ENCODE results near the gene RAD51C.
"Not testable (repeated sequence)": the region's sequence is repeated elsewhere in the genome, so short reads cannot be mapped to it uniquely, and the experiment has no call there.

RAD51C gene

DNA sequence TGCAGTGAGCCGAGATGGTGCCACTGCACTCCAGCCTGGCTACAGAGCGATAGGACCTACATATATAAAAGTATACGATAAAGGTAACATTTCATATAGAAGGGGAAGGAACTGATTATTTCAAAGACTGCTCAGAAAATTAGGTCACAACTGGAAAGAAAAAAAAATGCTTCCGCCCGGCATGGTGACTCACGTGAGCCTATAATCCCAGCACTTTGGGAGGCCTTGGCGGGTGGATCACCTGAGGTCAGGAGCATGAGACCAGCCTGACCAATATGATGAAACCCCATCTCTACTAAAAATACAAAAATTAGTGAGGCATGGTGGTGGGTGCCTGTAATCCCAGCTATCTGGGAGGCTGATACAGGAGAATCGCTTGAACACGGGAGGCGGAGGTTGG, 8.4 kb upstream of the RAD51C start:
- no peak for DNase-seq (ENCODE audit: low read depth in 2 of 2, low spot score in 1 of 2)

DNA sequence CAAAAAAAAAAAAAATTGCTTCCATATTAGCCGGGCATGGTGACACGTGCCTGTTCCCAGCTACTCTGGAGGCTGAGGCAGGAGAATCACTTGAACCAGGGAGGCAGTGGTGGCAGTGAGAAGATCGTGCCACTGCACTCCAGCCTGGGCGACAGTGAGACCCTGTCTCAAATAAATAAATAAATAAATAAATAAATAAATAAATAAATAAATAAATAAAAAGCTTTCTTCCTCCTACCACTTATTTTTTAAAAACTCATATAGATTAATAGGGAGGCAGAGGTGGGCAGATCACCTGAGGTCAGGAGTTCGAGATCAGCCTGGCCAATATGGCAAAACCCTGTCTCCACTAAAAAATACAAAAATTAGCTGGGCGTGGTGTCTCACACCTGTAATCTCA, 7.9 kb upstream of the RAD51C start:
- DNase-seq (ENCODE audit: low read depth in 2 of 2, low spot score in 1 of 2) = not testable (repeated sequence)

DNA sequence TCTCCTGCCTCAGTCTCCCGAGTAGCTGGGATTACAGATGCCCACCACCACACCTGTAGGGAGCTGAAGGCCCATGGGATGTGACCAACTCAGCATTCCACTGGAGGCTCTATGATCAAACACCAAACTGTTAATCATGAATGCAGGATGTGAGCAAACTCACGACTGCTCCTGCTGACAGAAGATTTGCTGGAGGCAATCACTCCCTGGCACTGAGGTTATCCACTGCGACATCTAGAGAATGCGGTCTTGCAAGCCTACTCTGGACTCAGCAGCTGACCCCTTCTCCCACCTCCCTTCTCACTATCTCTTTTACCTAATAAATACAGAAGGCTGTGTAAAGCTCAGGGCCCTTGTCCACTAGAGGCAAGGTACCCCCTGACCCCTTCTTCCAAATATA, 5.4 kb upstream of the RAD51C start:
- no peak for DNase-seq (ENCODE audit: low read depth in 2 of 2, low spot score in 1 of 2)

DNA sequence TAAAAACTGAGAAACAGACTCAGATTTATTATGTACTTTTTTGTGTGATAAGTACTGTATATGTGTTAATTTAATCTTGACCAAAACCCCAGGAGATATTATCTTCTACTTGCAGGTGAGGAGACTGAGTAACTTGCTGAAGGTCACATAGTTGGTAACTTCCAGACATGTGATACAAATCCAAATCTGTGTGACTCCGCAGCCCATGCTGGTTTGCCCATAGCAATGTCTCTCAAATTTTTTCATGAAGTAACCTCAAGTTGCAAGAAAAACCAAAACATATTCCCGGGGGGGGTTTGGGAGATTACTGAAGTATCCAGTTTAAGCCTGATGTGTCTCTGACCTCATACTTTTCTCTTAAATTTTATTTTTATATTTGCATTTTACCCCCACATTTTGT, 3.9 kb upstream of the RAD51C start:
- no peak for DNase-seq (ENCODE audit: low read depth in 2 of 2, low spot score in 1 of 2)

DNA sequence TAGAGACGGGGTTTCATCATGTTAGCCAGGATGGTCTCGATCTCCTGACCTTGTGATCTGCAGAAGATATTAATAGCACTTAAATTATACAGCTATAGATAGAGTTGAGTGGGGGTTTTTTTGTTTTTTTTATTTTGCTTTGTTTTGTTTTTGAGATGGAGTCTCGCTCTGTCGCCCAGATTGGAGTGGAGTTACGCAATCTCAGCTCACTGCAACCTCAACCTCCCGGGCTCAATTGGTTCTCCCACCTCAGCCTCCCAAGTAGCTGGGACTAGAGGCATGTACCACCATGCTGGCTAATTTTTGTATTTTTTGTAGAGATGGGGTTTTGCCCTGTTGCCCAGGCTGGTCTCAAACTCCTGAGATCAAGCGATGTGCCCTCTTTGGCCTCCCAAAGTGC, 2.4 kb upstream of the RAD51C start:
- DNase-seq (ENCODE audit: low read depth in 2 of 2, low spot score in 1 of 2) = not testable (repeated sequence)

DNA sequence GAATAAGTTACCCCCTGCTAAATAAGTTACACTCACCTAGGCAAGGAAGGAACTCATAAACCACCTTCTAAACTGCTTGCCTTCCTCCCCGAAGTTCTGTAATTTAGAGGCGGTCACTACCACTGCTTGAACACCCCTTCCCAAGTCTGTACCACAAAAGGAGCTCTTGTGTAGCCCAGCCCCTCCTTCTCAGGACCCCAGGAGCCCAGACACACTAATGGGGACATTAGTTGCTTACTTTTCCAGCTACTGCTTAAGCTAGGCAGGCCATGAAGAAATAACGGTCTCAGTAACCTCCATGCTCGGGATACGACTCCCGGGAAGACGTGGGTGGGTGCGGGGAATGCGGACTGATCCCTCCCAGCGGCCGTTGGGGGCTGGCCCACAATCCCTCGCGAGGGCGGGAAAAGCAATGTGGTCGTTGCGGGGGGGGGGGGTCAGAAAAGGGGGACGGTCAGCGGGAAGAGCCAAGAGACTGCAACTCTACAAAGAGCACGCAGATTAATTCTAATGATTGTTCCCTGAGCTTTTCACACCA, 632 bp upstream of the RAD51C start, which contains the start of gene TEX14:
Gene TEX14, minus strand, starts transcription at position 345 of the 538 bp plus-strand sequence. CDS start 40,044 bp downstream, outside the sequence.
- DNase-seq (ENCODE audit: low read depth in 2 of 2, low spot score in 1 of 2) = no peak

DNA sequence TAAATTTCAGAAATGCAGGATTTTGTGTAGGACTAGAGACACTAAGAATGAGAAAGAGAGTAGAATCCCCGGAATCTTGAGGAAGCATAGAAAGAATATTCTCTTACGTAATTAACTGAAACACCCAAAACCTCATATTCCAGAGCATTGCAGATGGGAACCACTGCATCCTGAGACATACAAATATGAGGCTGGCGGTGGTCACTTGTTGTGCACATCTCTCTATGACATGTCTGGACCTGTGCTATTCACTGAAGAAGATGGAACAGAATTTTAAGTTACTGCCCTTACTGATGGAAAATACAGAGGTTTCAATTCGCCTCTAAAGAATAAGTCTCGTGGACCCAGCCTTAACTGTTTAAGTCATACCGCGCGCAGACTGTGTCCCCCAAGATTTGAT, 806 bp downstream of the RAD51C start:
- DNase-seq (ENCODE audit: low read depth in 2 of 2, low spot score in 1 of 2) = no peak

DNA sequence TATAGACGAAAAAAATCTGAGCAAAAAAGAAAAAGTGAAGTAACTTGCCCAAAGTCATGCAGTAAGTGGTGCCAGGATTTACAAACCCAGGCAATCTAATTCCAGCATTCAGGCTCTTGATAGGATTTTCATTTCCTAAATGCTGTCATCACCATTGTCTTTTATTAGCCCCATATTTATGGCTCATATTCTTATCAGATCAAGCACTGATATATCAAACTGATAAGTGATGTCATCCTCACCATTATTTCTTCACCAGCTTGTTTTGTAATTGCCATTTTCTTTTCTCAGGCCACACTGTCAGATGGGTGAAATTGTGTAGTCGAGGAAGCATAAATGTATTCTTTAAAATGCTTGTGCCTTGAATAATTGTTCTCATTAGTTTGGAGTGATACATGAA, 1.3 kb downstream of the RAD51C start:
- no peak for DNase-seq (ENCODE audit: low read depth in 2 of 2, low spot score in 1 of 2)

DNA sequence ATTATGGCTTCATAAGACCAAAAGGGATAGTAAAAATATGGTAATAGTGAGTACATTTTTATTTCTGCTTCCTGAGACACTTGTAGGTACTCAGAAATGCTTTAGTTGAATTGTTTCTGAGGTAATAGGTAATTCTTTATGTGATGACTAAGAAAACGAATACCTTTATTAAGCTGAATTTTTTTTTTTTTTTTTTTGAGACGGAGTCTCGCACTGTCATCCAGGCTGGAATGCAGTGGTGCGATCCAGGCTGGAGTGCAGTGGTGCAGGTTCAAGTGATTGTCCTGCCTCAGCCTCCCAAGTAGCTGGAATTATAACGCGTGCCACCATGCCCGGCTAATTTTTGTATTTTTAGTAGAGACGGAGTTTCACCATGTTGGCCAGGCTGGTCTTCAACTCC, 1.9 kb downstream of the RAD51C start:
- no peak for DNase-seq (ENCODE audit: low read depth in 2 of 2, low spot score in 1 of 2)

DNA sequence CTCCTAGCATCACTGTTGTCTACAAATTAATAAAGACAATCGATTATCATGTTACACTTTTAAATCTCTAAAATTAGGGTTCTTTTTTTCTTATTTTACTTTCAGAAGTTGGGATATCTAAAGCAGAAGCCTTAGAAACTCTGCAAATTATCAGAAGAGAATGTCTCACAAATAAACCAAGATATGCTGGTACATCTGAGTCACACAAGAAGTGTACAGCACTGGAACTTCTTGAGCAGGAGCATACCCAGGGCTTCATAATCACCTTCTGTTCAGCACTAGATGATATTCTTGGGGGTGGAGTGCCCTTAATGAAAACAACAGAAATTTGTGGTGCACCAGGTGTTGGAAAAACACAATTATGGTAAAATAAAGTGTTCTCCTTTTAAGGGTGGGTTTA, 2.4 kb downstream of the RAD51C start:
- DNase-seq (ENCODE audit: low read depth in 2 of 2, low spot score in 1 of 2) = no peak

DNA sequence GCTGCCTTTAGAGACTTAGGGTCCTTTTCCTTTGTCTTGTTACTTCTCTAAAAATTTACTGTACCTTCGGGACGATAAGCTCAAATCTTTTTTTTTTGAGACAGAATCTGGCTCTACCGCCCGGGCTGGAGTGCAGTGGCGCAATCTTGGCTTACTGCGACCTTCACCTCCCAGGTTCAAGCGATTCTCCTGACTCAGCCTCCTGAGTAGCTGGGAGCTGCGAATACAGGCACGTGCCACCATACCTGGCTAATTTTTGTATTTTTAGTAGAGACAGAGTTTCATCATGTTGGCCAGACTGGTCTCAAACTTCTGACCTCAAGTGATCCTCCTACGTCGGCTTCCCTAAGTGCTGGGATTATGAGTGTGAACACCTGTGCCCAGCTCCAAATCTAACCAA, 7.4 kb downstream of the RAD51C start:
- DNase-seq (ENCODE audit: low read depth in 2 of 2, low spot score in 1 of 2) = no peak

DNA sequence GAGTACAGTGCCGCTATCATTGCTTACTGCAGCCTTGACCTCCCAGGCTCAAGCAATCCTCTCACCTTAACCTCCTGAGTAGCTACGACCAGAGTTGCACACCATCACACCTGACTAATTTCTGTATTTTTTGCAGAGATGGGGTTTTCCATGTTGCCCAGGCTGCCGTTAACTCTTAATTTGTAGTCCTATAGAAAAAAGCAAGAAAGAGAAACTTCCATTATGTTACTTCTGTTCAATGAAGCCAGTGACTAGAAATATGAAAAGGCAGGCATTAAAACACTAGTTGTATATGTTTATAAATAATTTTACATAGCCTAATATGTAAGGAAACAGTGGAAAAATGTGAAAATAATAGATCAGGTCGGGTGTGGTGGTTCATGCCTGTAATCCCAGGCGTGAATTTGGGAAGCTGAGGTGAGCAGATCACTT, 9.7 kb downstream of the RAD51C start:
- DNase-seq (ENCODE audit: low read depth in 2 of 2, low spot score in 1 of 2) = no peak

DNA sequence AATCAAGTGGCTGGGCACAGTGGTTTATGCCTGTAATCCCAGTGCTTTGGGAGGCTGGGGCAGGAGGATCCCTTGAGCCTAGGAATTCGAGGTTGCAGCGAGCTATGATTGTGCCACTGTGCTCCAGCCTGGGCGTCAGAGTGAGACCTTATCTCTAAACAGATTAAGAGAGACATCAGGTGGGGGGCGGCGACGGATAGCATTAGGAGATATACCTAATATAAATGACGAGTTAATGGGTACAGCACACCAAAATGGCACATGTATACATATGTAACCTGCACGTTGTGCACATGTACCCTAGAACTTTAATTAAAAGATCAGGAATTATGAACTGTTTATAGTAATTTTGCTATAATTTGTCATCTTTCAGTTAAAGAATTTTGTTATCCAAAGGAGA, 10.3 kb downstream of the RAD51C start:
- DNase-seq (ENCODE audit: low read depth in 2 of 2, low spot score in 1 of 2) = no peak

DNA sequence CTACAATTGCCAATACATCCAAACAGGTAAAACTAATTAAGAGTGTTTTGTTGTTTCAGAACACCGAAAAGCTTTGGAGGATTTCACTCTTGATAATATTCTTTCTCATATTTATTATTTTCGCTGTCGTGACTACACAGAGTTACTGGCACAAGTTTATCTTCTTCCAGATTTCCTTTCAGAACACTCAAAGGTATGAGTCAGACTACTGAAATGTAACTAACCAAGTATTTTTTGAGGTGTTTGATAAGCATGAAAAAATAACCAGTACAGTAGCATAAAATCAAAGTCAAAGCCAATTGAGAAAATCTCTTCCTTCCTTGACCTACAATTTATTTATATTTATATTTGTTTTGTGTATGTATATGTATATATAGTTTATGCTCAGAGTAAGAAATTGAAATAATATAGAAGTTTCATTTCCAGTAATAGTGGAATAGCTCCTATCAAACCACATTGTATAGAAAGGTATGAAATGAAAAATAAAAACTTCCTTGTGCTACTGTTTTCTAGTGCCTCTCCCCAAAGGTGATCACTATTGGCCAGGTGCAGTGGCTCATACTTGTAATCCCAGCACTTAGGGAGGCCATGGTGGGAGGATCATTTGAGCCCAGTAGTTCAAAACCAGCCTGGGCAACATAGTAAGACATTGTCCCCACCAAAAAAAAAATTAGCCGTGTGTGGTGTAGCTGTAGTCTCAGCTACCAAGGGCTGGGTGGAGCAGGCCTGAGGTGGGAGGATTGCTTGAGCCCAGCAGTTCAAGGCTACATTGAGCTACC, 10.9 kb downstream of the RAD51C start:
- DNase-seq (ENCODE audit: low read depth in 2 of 2, low spot score in 1 of 2) = no peak

DNA sequence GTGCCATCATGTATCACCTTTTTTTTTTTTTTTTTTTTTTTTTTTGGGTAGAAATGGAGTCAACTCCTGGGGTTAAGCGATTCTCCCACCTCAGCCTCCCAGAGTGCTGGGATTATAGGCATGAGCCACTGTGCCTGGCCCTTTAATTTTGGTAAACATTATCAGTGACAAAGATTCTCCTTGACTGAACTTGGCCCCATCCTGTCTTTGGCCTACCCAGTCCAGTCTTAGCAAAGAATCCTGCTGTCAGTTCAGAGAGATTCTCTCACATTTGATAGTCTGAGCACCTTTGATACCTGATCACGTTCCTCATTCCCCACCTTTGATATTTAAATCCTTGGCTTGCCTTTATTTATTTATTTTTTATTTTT, 11.5 kb downstream of the RAD51C start:
- DNase-seq (ENCODE audit: low read depth in 2 of 2, low spot score in 1 of 2) = no peak

DNA sequence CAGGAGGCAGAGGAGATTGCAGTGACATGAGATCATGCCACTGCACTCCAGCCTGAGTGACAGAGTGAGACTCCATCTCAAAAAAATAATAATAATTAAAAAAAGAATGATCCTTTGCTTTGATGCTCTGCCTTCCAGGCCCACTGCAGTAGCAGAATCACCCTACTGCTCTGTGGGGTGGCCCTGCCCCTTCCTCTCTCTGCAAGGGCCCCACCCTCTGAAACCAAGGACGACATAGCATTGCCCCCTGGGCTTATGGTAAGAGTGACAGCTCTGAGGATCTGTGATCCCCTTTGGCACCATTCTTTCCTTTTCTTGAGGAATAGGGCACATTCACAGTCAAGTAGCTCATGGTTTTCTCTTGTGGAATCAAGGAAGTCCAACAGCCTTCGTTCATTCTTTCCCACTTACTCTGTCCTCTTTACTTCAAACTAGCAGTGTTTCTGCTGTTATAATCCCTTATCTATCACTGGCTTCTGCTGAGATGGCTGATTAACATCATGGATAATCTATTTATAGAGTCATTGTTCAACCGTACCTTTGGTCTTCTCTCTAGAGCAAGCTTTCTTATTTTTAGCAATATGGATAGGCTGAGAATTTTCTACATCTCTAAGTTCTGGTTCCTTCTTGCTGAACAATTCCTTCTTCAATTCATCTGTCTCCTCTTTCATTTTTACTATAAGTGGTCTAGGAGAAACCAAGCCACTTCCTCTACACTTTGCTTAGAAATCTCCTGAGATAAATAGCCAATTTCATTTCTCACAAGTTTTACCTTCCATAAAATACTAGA, 14.1 kb downstream of the RAD51C start:
- DNase-seq (ENCODE audit: low read depth in 2 of 2, low spot score in 1 of 2) = no peak

DNA sequence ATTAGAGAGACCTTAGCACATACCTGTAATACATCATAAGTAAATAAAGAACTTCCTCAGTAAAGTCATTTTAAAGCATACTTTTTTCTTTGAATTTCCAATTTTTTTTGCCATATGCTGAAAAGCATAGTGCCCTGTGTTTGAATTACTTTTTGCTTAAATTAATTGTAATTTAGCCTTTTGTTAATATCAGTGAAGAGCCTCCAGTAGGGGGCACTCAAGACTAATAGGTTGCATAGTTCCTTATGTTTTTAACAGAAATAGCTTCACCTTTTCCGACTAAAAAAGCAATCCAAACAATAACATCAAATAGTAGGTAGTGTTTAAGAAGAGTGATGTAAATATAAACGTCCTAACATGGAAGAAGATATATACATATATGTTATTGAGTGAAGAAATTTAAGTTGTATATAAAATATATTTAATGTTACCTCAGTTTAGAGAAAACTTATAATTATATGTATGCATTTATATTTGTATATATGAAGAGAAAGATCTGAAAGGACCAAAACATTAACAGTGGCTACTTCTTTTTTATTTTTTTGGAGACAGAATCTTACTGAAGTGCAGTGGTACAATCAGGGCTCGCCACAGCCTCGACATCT, 18.6 kb downstream of the RAD51C start:
- peak in 1 of 2 donors; percentile 5 for DNase-seq (ENCODE audit: low read depth in 2 of 2, low spot score in 1 of 2)

DNA sequence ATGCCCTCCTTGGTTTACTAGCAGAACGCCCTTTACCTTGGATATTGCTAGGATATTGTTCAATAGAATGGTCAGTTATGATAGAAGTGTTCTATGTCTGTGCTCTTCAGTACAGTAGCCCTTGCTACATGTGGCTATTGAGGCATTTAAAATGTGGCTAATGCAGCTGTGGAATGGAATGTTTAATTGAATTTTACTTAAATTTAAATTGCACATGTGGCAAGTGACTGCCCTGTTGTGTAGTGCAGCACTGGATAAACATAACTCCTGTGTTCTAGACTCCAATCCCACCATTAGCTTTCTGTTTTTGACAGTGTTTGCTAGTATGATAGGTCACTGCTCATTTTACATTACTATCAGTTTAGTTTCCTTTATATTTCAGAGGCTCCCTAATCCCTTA, 29.9 kb downstream of the RAD51C start:
- no peak for DNase-seq (ENCODE audit: low read depth in 2 of 2, low spot score in 1 of 2)

DNA sequence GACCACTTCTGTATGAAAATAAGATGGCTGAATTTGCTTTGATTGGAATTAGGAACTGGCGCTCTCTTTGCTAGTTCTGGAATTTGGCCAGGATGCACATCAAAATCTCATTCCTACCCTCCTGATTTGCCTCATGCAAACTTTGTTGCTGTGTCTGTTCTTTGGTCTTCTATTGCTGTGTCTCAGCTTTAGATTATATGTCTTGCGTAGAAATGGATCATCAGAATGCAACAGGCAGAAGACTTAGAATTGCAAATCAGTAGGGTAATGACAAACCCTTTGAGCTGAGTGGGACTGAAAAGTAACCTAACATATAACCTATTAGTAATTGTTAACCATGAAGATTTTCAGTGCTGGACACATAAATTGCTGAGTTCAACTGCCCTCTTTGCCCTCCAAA, 30.3 kb downstream of the RAD51C start:
- no peak for DNase-seq (ENCODE audit: low read depth in 2 of 2, low spot score in 1 of 2)

DNA sequence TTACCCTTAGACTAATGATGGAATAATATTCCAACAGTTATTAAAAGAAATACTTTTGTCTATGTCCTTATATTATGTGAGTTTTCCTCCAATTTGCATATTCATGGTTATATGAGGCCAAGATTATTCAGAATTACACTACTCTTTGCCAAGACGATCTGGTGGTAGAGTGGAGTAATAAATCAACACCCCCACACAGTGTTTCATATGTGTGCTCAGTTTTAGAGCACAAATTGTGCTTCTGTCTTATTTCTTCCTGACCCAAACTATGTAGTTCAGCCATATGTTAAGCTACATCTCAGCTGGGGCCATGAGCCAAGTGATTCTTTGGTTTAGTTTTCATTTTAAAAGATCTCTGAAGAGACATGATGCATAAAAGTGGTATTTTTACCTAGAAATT, 36.4 kb downstream of the RAD51C start:
- no peak for DNase-seq (ENCODE audit: low read depth in 2 of 2, low spot score in 1 of 2)

DNA sequence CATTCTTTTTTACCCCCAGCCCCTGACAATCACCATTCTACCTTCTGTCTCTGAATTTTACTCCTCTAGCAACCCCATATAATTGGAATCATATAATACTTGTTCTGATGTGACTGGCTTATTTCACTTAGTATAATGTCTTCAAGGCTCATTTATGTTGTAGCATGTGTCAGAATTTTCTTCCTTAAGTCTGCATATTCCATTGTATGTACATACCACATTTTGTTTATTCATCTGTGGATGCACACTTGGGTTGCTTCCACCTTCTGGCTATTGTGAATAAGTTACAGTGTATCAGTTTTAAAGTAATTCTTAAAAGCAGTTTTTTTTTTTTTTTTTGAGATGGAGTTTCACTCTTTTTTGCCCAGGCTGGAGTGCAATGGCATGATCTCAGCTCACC, 38.5 kb downstream of the RAD51C start:
- no peak for DNase-seq (ENCODE audit: low read depth in 2 of 2, low spot score in 1 of 2)

DNA sequence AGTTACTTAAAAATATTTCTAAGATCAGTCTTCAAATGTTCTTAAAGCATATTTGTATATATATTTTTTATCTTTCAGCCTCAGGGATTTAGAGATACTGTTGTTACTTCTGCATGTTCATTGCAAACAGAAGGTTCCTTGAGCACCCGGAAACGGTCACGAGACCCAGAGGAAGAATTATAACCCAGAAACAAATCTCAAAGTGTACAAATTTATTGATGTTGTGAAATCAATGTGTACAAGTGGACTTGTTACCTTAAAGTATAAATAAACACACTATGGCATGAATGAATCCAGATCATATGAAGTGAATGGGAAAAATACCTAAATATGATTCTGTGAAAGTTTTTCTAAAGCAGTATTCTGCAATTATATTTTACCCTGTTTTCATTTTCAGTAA, 41.6 kb downstream of the RAD51C start:
- DNase-seq (ENCODE audit: low read depth in 2 of 2, low spot score in 1 of 2) = no peak

Measured in stimulated activated CD8-positive, alpha-beta memory T cell treated with anti-CD3 and anti-CD28 coated beads, Interleukin-4, amount 100 ng/mL, for 1 hour (primary cell).